ENCODE data around the gene IMP4.
"Not testable (repeated sequence)": the region's sequence is repeated elsewhere in the genome, so short reads cannot be mapped to it uniquely, and the experiment has no call there.

IMP4 gene, protein sequence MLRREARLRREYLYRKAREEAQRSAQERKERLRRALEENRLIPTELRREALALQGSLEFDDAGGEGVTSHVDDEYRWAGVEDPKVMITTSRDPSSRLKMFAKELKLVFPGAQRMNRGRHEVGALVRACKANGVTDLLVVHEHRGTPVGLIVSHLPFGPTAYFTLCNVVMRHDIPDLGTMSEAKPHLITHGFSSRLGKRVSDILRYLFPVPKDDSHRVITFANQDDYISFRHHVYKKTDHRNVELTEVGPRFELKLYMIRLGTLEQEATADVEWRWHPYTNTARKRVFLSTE
- total RNA-seq, result 46.3 reads per million, percentile 66 among the genes with 10 or more reads in this experiment

DNA sequence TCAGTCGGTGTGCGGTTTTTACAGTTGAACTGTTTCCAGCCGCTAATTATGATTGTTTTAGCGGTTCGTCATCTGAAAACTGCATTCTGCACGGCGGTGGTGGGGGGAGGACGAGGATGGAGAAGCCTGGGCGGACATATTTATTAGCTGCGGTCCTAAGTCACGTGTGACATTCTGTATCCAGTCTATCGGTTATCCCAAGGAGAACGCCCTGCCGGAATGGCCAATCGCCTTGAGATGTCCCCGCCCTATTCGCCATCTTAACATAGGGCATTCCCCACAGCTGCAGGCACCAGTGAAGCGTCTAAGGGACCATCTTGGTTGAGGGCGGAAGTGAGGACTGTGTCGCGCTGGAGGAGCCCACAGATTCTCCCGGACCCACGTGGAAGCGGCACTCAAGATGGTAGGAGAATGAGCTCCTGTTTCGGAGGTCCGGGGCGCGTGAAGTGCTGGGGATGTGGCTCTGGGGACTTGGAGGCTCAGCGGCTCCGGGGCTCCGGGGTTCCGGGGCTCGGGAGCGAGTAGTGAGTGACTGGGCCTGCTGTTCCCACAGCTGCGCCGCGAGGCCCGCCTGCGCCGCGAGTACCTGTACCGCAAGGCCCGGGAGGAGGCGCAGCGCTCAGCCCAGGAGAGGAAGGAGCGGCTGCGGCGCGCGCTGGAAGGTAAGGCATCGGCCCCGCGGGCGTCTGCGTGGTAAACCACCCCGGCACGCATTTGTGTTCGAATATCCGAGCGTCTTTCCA is at the start of gene IMP4:
IMP4 (plus strand) TSS at position 365 of the 743 bp plus-strand sequence; CDS start at position 401, 36 bp downstream.
- DNase-seq, result peak; percentile 97

DNA sequence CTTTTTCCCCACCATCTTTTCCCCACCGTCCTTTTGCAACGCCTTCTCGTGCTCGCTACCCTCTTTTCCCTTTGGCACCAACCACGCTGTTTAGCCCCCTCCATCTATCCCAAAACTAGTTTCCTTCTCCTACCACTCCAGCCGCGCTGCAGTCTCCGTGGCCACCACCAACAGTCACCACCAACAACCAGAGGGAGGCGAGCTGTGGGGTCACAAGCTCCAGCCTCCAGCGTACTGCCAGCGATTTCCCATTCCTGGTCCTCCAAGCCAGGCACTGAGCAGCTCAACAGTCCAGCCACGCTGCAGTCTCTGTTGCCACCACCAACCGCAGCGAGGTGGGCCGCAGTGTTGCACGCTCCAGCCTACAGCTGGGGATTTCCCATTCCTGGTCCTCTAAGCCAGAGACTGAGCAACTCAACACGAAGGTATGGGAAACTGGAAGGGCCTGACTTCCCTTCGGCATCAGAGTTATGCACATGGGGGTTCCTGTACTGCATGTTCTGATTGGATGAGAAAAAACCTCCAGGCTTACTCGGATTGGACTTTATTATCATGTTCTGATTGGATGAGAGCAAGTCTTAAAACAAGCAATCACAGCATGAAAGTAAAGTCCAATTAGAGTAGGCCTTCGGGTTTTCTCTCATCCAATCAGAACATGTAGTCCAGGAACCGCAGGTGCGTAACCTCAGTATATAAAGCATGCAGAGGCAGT is 42.3 kb upstream of the IMP4 start:
- DNase-seq, result no peak

DNA sequence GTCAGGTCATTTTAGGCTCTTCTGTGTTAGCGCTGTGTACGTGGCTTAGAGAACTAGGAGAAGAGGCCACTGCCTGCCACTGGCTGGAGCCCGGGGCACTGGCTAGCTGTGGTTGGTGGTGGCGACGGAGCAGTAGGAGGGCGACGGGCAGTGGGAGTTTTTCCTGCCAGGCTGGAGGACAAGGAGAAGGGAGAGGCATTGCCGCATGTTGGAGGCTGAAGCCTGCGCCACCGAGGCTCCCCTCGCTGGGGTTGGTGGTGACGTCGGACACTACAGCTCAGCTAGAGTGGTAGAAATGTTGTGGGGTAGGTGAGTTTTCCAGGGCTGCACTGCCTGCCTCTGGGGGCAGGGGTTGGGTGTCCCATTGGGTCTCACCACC is 41.7 kb upstream of the IMP4 start:
- DNase-seq, result no peak

DNA sequence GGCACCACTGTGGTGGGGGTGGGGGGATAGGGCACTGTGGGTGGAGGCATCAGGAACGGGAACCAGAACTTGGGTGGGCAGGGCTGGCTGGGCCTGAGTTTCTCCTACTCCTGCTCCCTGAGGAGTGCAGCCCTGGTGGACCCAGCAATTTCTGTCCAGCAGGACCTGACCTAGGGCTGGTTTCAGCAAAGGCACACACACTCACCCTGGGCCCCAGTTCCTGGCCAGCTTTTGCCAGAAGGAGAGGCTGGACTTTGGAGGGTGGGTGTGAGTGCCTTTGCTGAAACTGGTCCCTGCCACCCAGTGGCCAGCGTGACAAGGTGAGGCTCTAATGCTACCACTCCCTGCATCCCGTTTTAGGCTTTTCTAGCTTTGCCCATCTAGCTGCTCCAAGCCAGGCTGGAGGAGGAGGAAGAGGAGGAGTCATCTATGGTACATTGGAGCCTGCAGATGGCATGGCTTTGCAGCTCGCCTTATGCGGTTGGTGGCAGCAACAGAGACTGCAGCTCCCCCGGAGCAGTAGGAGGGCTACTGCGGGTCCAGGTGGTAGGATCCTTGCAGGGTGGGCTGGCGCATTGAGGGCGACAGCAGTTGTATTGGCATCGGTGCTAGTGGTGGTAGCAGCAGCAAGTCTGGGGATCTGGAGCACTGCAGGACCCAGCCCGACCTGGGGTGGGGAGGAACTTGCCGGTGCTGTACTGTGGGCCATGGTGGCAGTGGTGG is 40.4 kb upstream of the IMP4 start:
- DNase-seq, result no peak

DNA sequence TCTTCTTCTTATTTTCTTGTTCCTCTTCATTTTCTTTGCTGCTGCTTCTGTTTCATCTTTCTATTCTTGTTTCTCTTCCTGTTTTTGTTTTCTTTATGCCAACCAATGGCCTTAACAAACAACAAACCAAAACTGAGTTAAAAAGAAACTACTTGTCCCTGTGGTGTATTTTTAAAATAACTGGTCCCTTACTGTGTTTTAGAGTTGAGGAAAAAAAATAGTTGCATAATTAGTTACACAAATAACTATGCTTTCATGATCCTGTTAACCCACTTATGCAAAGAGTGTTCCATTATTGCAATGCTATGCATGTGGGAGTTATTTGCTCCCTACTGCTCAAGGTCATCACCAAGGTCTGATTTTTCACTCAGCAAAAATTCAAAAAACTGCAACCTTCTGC is 39.5 kb upstream of the IMP4 start:
- no peak for DNase-seq

DNA sequence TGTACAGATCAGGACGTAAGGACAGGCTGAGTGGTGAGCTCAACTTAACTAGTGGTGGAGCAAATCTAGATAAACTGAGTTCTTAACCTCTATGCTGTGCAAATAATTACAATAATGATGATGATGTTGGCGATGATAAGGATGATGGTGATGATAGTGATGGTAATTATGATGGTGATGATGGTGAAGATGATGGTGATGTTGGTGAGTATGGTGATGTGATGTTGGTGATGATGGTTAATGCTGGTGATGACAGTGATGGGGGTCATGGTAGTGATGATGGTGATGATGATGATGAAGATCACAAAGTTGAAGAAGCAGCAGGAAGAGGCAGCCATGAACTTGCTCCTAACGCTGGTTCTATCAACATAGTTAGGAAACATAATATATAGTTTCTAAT is 38.0 kb upstream of the IMP4 start:
- DNase-seq, result no peak

DNA sequence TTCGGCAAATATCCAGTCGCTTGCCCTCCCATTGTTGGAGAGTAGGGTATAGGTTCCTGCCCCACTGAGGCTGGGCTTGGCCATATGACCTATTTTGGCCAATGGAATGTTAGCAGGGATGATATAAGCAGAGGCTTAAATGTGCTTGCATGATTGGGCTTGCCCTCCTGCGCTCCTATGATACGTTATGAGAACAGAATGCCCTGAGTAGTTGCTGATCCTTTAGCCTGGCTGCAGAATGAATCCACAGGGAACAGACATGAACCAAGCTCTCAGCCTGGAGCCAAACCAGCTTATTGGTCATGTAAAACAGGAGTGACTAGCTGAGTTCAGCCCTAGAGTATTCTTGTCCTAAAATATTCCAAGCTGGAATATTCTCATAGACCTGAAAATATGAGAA is 34.8 kb upstream of the IMP4 start:
- no peak for DNase-seq

DNA sequence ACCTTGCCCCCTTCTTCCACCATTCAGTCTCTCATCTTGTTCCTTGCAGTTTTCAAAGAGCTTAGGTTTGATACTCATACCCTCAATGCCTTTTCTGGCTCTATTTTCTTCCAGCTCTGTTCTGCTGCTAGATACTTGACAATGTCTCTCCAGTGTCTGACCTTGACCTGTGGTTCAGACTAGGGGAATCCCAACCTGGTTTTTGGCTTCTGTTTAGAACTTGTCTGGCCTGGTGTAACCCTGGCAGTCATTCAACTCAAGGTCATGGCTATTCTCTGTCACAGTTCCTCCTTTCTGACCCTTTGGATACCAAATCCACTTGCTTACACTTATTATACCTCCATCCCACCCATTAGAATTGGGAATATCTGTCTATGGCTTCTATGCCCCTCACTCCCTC is 31.8 kb upstream of the IMP4 start:
- DNase-seq, result no peak

DNA sequence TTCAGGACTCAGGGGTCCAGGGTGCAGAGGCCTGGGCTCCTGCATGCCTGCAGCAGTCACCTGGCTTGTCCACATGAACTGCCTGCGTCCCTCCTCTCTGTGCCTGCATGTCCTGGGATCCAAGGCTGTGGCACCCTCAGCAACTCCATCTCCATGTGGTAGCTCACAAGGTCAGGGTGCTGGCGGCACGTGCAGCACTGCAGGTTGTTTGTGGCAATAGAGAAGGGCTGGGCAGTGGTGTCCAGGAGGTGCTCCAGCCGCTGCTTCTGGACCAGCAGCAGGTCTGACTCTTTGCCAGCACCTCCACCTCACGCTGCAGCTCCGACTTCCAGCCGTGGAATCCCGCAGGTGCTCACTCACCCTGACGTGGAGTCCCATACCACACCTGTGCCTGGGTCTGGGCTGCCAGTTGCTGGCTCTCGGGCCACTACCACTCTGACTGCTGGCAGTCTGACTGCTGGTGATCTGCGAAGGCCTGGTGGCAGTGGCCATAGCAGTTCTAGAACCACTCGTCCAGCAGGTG is 28.8 kb upstream of the IMP4 start:
- DNase-seq, result no peak

DNA sequence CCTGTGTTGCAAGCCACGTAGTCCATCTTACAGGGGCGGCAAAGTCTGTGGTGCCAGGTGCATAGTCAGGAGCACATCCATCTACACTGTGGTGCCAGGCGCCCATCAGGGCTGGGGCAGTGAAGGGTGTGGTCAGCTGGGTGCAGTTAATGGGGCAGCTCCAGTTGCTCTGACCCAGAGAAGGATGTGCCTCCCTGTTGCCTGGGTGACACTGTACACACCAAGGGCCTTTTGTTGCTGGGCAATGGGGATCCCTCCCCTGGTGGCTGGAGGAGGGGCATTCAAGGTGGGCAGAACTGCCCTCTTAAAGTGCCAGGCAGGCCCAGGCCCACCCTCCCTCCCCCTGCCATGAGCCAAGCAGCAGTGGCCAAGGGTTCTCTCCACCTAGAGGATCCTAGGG is 28.3 kb upstream of the IMP4 start:
- DNase-seq, result no peak

DNA sequence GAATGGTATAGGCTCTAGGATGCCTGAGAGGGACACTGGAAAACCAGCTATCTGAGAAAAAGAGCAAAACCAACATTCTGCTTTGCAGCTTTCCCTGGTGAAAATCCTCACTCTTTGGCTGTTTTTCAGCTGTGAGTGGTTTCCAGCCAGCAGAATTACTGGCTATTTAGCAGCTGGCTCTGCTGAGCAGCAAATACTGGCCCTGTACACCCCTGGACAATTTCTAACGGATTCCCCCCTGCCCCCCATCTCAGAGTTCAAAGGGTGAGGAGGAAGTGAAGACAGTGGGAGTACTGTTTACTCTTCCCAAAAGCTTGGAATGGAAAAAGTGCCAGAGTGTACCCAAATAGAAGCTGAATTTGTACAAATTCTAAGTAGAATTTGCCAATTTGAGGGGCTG is 26.1 kb upstream of the IMP4 start:
- no peak for DNase-seq

DNA sequence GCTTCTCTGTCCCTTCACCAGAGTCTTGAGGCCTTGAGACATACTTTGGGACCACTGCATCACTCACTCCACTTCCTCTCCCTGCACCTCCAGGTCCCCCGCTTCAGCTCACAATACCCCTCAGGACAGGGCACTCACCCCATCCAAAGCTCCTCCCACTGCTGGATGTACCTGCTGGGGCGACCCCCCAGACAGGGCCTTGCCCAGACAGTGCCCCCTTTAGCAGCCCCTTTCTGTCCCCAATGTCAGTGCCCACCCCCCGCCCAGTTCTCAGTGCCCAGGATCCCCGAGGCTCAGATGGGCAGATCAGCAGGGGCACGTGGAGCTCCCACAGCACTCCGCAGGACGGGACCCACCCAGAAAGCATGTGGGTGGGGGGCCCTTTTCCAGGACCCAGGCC is 23.8 kb upstream of the IMP4 start:
- no peak for DNase-seq

DNA sequence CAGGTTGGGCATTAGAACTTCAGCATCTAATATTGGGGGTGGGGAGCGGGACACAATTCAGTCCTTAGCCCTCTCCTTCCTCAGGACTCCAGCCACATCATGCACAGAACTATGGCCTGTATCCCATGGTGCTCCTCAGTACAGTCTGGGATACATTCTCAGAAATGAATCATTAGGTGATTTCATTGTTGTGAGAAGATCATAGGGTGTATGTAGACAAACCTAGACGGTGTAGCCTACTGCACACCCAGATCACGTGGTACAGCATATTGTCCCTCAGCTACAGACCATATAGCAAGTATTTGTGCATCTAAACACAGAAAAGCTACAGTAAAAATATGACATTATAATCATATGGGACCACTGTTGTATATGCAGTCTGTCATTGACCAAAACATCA is 23.2 kb upstream of the IMP4 start:
- DNase-seq, result no peak

DNA sequence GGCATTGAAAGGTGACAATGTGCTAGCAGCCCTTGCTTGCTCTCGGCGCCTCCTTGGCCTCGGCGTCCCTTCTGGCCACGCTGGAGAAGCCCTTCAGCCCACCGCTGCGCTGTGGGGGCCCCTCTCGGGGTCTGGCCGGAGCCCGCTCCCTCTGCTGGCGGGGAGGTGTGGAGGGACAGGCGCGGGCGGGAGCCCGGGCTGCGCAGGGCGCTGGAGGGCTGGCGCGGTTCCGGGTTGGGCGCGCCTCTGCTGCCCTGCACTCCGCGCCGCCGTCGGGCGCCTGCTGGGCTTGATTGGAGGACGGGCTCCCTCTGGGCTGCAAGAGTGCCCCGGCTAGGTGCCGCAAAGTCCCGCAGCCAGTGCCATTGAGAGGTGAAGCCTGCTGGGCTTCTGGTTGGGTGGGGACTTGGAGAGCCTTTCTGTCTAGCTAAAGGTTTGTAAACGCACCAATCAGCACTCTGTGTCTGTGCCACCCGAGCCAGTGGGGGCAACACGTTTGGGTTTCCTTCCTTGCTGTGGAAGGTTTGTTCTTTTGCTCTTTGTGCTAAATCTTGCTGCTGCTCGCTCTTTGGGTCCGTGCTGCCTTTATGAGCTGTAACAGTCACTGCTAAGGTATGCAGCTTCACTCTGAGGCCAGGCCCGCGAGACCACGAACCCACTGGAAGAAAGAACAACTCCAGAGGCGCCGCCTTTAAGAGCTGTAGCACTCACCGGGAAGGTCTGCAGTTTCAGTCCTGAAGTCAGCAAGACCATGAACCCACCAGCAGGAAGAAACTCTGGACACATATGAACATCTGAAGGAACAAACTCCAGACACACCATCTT is 14.8 kb upstream of the IMP4 start:
- no peak for DNase-seq

DNA sequence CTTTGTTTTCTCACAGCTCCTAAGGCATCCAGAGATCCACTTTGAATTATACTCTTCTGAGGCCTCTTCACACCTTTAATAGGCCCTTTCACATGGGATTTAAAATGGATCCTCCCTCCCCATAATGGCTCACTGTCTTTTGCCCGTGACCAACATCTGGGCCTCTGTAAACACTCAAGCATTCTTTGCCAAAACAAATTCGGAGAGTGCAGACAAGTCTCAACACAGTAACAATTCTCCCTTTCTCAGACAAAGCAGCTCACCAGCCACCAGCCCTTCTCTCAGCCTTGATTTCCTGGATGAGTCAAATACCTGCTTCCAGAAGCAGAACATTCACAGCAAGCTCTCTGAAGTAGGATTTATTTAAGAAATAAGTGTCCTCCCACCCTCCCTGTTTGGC is 14.0 kb upstream of the IMP4 start:
- DNase-seq, result no peak

DNA sequence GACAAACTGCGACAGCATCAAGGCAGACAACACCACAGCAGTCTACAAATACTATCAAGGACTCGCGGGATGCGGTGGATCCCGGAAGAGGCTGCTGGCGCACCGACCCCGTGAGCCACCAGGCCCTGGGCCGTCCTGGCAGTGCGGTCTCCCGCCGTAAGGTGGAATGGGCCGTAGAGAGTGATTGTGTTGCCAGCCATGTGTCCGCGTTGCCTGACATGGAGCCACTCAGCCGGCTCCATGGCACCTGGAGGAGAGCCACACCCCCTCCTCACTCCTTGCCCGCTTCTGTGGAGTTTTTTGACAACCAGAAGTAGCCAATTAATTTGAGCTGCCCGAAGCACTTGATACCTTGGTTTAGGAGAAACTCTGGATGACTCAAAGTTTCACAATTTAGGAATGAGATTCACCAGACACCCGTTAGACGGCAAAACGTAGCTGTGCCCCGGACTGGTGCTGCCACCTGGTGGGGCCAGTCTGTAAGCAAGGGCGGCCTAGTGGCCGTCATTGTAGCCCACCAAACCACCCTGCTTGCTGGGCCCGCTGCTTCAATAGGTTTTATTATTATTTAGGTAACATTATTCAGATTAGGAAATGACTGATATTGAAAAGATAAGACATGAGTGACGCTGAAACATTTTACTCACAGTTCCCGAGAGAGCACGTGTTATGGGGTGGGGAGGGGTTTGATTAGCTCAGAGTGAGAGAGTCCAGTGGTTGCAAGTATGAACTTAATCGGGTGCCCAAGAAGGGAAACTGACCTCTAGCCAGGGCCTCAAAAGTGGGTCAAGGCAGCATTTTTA is 10.2 kb upstream of the IMP4 start:
- peak; percentile 55 for DNase-seq

DNA sequence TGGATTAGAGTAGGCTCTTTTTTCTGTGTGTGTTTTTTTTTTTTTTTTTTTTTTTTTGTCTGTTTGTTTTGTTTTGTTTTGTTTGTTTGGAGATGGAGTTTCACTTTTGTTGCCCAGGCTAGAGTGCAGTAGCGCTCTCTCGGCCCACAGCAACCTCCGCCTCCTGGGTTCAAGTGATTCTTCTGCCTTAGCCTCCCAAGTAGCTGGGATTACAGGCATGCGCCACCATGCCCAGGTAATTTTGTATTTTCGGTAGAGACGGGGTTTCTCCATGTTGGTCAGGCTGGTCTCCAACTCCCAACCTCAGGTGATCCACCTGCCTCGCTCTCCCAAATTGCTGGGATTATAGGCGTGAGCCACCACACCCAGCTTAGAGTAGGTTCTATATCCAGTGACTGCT is 9.4 kb upstream of the IMP4 start:
- DNase-seq, result not testable (repeated sequence)

DNA sequence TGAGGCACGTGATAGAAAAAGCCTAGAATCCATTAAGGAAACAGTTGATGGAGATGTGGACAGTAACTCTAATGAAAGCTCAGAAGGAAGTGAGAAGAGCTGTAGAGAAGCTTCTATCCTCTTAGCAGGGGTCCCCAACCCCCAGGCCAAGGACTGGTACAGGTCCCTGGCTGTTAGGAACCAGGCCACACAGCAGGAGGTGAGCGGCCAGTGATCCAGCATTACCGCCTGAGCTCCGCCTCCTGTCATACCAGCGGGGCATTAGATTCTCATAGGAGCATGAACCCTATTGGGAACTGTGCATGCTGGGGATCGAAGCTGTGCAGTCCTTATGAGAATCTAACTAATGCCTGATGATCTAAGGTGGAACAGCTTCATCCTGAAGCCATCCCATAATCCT is 8.7 kb upstream of the IMP4 start:
- no peak for DNase-seq

DNA sequence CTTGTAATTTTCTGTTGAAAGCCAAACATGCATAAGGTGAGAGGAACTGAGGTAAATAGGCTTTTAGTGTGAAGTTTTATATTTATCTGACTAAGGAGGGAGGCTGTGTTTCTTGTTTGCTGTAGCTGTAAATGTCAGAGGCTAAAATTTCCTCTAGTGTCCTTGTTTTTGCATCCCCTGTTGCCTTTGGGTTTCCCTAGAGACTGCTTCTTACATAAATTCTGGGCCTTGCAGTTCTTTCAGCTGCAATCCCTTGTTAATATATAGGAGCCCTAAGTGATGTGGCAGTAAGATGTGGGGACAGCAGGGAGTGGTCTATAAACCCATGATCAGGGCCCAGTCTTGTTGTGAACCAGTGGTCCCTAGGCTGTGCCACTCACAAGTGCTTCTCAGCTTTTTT is 7.5 kb upstream of the IMP4 start:
- no peak for DNase-seq

DNA sequence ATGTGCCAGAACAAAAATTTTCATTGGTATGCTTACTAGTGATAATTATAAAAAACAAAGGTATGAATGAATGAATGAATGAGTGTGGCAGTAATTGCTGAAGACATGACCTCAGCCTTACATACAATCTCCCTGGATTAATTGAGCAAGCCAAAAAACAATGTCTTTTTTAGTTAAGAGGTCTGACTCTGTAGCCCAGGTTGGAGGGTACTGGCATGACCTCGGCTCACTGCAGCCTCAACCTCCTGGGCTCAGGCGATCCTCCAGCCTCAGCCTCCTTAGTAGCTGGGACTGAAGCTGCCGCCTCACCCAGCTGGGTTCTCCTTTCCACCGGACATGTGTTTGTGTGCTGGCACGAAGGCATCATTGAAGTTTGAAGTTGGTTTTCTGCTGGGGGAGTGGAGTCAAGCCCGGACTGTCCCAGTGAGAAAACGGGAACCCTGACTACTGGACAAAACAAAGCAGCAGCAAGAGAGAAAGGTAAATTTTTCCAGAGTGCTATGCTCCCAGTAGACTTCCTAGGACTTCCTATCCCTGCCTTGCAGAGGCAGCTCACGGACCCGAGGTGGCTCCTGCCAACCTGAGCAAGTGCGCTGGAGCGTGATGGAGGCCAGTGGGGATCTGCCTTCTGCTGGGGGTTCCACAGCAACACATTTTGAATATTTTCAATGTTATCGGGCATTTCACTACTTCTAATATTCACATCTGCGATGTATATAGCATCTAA is 6.4 kb upstream of the IMP4 start:
- DNase-seq, result no peak
